K562 (cell line): ENCODE results near the gene ARL8A. TPM values are rescaled to one million over a fixed set of nuclear protein-coding genes. Genes with fewer than 3 reads are reported as not detected.

Source experiments
- ATF4 ChIP-seq: fragments of 450-650 bp; formaldehyde crosslinking; IDR thresholded peaks from 2 replicates; pipeline ENCODE4 v1.4.0; 2022; ENCODE audit warnings: mild to moderate bottlenecking, moderate library complexity
- FOXM1 ChIP-seq, 2 experiments: fragments of 450-650 bp in 1 of 2; sonication (generic) in 1 of 2; formaldehyde crosslinking in 1 of 2; IDR thresholded peaks; 2 replicates each; pipeline versions ENCODE4 v1.6.1 to v1.9.0; 2017 to 2022; ENCODE audit warnings: low read depth in 2 of 2, mild to moderate bottlenecking in 2 of 2, missing genetic modification reagents in 1 of 2, moderate library complexity in 1 of 2
- GMEB1 ChIP-seq: fragments of 250-450 bp; sonication (Bioruptor Pico); IDR thresholded peaks from 2 replicates; pipeline ENCODE4 v1.4.0; 2020; ENCODE audit warnings: mild to moderate bottlenecking
- MCM5 ChIP-seq: fragments of 450-650 bp; IDR thresholded peaks from 2 replicates; pipeline ENCODE4 v1.6.1; 2016; ENCODE audit warnings: low read depth
- MGA ChIP-seq: fragments of 450-650 bp; IDR thresholded peaks from 2 replicates; pipeline ENCODE4 v1.6.1; 2016; ENCODE audit warnings: mild to moderate bottlenecking, moderate library complexity
- RAD51 ChIP-seq: fragments of 450-650 bp; IDR thresholded peaks from 2 replicates; pipeline ENCODE4 v1.7.1; 2016; ENCODE audit warnings: low read depth, mild to moderate bottlenecking, borderline replicate concordance
- SAFB ChIP-seq: fragments of 200-400 bp; formaldehyde crosslinking; IDR thresholded peaks from 2 replicates; pipeline ENCODE4 v1.6.1; 2017; ENCODE audit warnings: low read depth, low read length, borderline replicate concordance
- ZBTB17 ChIP-seq: fragments of 450-650 bp; formaldehyde crosslinking; IDR thresholded peaks from 2 replicates; pipeline ENCODE4 v1.4.0; 2020; ENCODE audit warnings: mild to moderate bottlenecking
- ZC3H11A ChIP-seq: IDR thresholded peaks from 2 replicates; pipeline ENCODE4 v1.6.1; 2012; ENCODE audit warnings: low read depth, low read length, improper control_type of control experiment
- ZNF398 ChIP-seq: fragments of 250-450 bp; sonication (Bioruptor Pico); IDR thresholded peaks from 2 replicates; pipeline ENCODE4 v1.8.0; 2021; ENCODE audit warnings: moderate library complexity, mild to moderate bottlenecking, inconsistent platforms
- polyA plus RNA-seq, 8 experiments: library from polyadenylated mRNA; depleted of rRNA in 4 of 8; stranded (reverse) in 5 of 8; unstranded in 3 of 8; fragments of >200 nt; fragmentation: Nextera tagmentation in 2 of 8; fragmentation: Illumina TruSeq in 1 of 8; extraction: Ambion mirVana in 2 of 8; extraction: Trizol in 1 of 8; gene quantifications; 2 replicates each; pipeline versions ENCODE4 v1.2.1 to v1.2.3, GENCODE V29; 2011 to 2014; ENCODE audit warnings: inconsistent platforms in 1 of 8, missing spikeins in 1 of 8
- total RNA-seq, 7 experiments: library from RNA; depleted of rRNA in 6 of 7; stranded (reverse); fragments of >200 nt in 6 of 7; fragmentation: Illumina TruSeq in 2 of 7; extraction: Trizol in 2 of 7; gene quantifications; 2 replicates each; pipeline versions ENCODE4 v1.2.1 to v1.2.3, GENCODE V29; 2011 to 2021; ENCODE audit warnings: low replicate concordance in 1 of 7

The ARL8A gene
- total and polyA plus RNA-seq, 9 of the 15 experiments (the other 6 are each of a cell fraction or from before 2014, with no cell fraction given): 0.17 to 27.3 (median 15.6) TPM

- no peak for TF ChIP-seq FOXM1 (IDR thresholded peaks at IDR 0.05; ENCODE audit: low read depth)
- no peak for TF ChIP-seq FOXM1 (CRISPR knock-in tag; IDR thresholded peaks at IDR 0.05; ENCODE audit: low read depth)
- no peak for TF ChIP-seq ZC3H11A
- peak; percentile 75 for TF ChIP-seq MGA
- TF ChIP-seq ZNF398 (CRISPR knock-in tag): no peak
- TF ChIP-seq SAFB: no peak
- TF ChIP-seq RAD51: no peak
- peak; percentile 67; the same call in 1 of the 2 replicates for TF ChIP-seq ZBTB17 (CRISPR knock-in tag)
- no peak for TF ChIP-seq MCM5
- TF ChIP-seq GMEB1 (CRISPR knock-in tag): no peak; the same call in 1 of the 2 replicates
- peak; percentile 8; the same call in 1 of the 2 replicates for TF ChIP-seq ATF4 (CRISPR knock-in tag)
Measured at GRCh38 chr1:202159534-202160371, 15.2 kb upstream of the ARL8A start (continued).
